A673 (cell line): ENCODE measurements around the gene C19orf73. TPM values are rescaled to one million over a fixed set of nuclear protein-coding genes. Genes with fewer than 3 reads are reported as not detected.

Source experiments
- BruUV-seq: library from RNA; stranded (reverse); fragments of 400-500 nt; replicated peaks from 2 replicates; lab custom pipeline; 2021; lab: Mats Ljungman, UMichigan
- CTCF ChIA-PET: fragments of 300-600 bp; sonication (Branson Sonifier 250); formaldehyde crosslinking; loops from one replicate; lab custom pipeline; 2022; ENCODE audit warnings: antibody characterized with exemption; lab: Charles Lee
- POLR2A ChIA-PET: fragments of 300-600 bp; sonication (Branson Sonifier 250); formaldehyde crosslinking; loops from one replicate; lab custom pipeline; 2022; ENCODE audit warnings: antibody characterized with exemption; ENCODE audit not compliant: low non-redundant PET; lab: Charles Lee
- DNase-seq: peaks from one replicate; pipeline ENCODE4 v3.0.0-alpha.2; 2015; ENCODE audit warnings: low spot score
- H3K27ac ChIP-seq: fragments of 200-600 bp; sonication (generic); 2 replicates; pipeline ENCODE4 v1.5.1; 2016; ENCODE audit warnings: mixed run types, low read depth, mild to moderate bottlenecking, mixed read lengths, antibody characterized with exemption, low read length; ENCODE audit not compliant: poor library complexity, severe bottlenecking
- H3K27me3 ChIP-seq: fragments of 200-600 bp; sonication (generic); replicated peaks from 2 replicates; pipeline ENCODE4 v1.6.1; 2017; ENCODE audit warnings: mixed run types, low read depth, mild to moderate bottlenecking, mixed read lengths, antibody characterized with exemption, low read length; ENCODE audit not compliant: insufficient read depth, poor library complexity
- H3K36me3 ChIP-seq: fragments of 200-600 bp; sonication (generic); 2 replicates; pipeline ENCODE4 v1.6.1; 2016; ENCODE audit warnings: mixed run types, mild to moderate bottlenecking, mixed read lengths, antibody characterized with exemption, low read length; ENCODE audit not compliant: insufficient read depth, poor library complexity, severe bottlenecking
- H3K4me1 ChIP-seq: fragments of 200-600 bp; sonication (generic); 2 replicates; pipeline ENCODE4 v1.6.1; 2017; ENCODE audit warnings: mixed run types, mild to moderate bottlenecking, mixed read lengths, antibody characterized with exemption, low read length; ENCODE audit not compliant: insufficient read depth, poor library complexity, severe bottlenecking
- H3K4me3 ChIP-seq: fragments of 200-600 bp; sonication (generic); 2 replicates; pipeline ENCODE4 v1.5.1; 2016; ENCODE audit warnings: low read depth, mixed run types, mild to moderate bottlenecking, mixed read lengths, low read length; ENCODE audit not compliant: poor library complexity, severe bottlenecking
- H3K9me3 ChIP-seq: fragments of 200-600 bp; sonication (generic); 2 replicates; pipeline ENCODE4 v1.6.1; 2016; ENCODE audit warnings: mixed run types, low read depth, mild to moderate bottlenecking, mixed read lengths, antibody characterized with exemption, low read length; ENCODE audit not compliant: poor library complexity, severe bottlenecking
- CTCF ChIP-seq: fragments of 300-800, 200-600 bp; sonication (generic); conservative IDR thresholded peaks from 2 replicates; pipeline ENCODE4 v1.5.1; 2017; ENCODE audit warnings: low read depth, mild to moderate bottlenecking, antibody characterized with exemption, low read length, moderate library complexity, mixed read lengths
- EZH2 ChIP-seq: fragments of 200-600 bp; sonication (generic); IDR thresholded peaks from 2 replicates; pipeline ENCODE4 v1.6.1; 2017; ENCODE audit warnings: borderline replicate concordance, low read depth, mild to moderate bottlenecking, mixed read lengths, antibody characterized with exemption, low read length; ENCODE audit not compliant: poor library complexity, severe bottlenecking
- intact Hi-C: fragments of 100-400 bp; cut with micrococcal nuclease; formaldehyde crosslinking; loops from one replicate; pipeline ENCODE4 v1.10.0; 2022; ENCODE audit not compliant: unreplicated experiment
- total RNA-seq: library from RNA; stranded (reverse); gene quantifications from 2 replicates; pipeline ENCODE4 v1.2.3, GENCODE V29; 2021

The C19orf73 gene
- total RNA-seq, 1 experiment from 2014 or later, result 1.7 TPM

- CTCF ChIA-PET, result interaction anchor here (0.9 to 1.1 kb wide), 2 partner anchors 12 to 17 kb away, joined by 3 to 6 read pairs; no protein-coding TSS in a partner anchor
- BruUV-seq, result no TSS peak
Measured at GRCh38 chr19:49094505-49095482, 24.1 kb downstream of the C19orf73 start.

GRCh38 chr19:49092686-49093085 lies 26.3 kb downstream of the C19orf73 start:
- Histone ChIP-seq H3K4me1 (no peaks in the 10 kb centered on the region), H3K27me3 (no peaks in the 10 kb centered on the region), H3K36me3 (peaks cover 90% of the 10 kb centered on the region), H3K4me3 (no peak overlapping the region), H3K9me3 (no peaks in the 10 kb centered on the region), H3K27ac (no peak overlapping the region)
- BruUV-seq, result no TSS peak
- CTCF ChIA-PET, result no interaction called here
- DNase-seq, result no peak
- POLR2A ChIA-PET, result no interaction called here
- TF ChIP-seq EZH2 (no peak), CTCF (no peak)
- intact Hi-C loops, result no loop called here

More at GRCh38 chr19:49094505-49095482, 24.1 kb downstream of the C19orf73 start:
- Histone ChIP-seq H3K4me3 (no peak overlapping the region), H3K27ac (no peak overlapping the region), H3K27me3 (no peaks in the 10 kb centered on the region), H3K9me3 (no peaks in the 10 kb centered on the region), H3K36me3 (peaks cover 92% of the 10 kb centered on the region), H3K4me1 (no peaks in the 10 kb centered on the region)
- intact Hi-C loops, result loop anchor here (5.0 kb wide), 2 partner anchors 113 to 348 kb away; partner anchors contain the start of gene SLC17A7
- no peak for DNase-seq
- no peak for TF ChIP-seq EZH2
- no peak for TF ChIP-seq CTCF
- POLR2A ChIA-PET, result interaction anchor here (0.6 kb wide), 1 partner anchor 120 kb away, joined by 3 read pairs; no protein-coding TSS in a partner anchor

GRCh38 chr19:49091391-49092038 lies 27.4 kb downstream of the C19orf73 start:
- Histone ChIP-seq H3K4me1 (peaks cover 4% of the 10 kb centered on the region), H3K27ac (no peak overlapping the region), H3K36me3 (peaks cover 86% of the 10 kb centered on the region), H3K4me3 (no peak overlapping the region), H3K27me3 (no peaks in the 10 kb centered on the region), H3K9me3 (no peaks in the 10 kb centered on the region)
- CTCF ChIA-PET, result no interaction called here
- no TSS peak for BruUV-seq
- intact Hi-C loops, result no loop called here
- POLR2A ChIA-PET, result interaction anchor here (0.6 kb wide), 1 partner anchor 17 kb away, joined by 3 read pairs; no protein-coding TSS in a partner anchor
- TF ChIP-seq EZH2, result no peak
- TF ChIP-seq CTCF, result no peak
- no peak for DNase-seq
